Measurements from ENCODE around the gene IMMP2L. TPM values are rescaled to one million over a fixed set of nuclear protein-coding genes. Genes with fewer than 3 reads are reported as not detected.
"Not testable (repeated sequence)": the region's sequence is repeated elsewhere in the genome, so short reads cannot be mapped to it uniquely, and the experiment has no call there.

The IMMP2L gene
- total RNA-seq, 4 donors from 2014 or later = 12.4 to 31.7 (median 22.8) TPM

DNA sequence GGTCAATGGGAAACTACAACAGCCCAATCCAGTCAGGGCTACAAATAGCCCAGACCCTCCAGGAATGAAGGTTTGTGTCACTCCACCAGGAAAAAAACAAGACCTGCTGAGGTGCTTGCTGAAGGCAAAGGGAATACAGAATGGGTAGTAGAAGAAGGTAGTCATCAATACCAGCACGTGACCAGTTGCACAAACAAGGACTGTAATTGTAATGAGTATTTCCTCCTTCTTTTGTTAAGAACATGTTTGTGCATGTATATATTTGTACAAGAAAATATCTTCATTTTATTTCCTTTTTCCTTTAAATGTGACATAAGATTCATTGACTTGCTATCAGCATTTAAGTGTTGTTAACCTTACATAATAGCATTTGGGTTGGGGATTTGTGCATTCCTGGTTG is 229.3 kb downstream of the IMMP2L start:
- ATAC-seq (ENCODE audit: low FRiP score) = no peak
- TF ChIP-seq, protein P1, sequence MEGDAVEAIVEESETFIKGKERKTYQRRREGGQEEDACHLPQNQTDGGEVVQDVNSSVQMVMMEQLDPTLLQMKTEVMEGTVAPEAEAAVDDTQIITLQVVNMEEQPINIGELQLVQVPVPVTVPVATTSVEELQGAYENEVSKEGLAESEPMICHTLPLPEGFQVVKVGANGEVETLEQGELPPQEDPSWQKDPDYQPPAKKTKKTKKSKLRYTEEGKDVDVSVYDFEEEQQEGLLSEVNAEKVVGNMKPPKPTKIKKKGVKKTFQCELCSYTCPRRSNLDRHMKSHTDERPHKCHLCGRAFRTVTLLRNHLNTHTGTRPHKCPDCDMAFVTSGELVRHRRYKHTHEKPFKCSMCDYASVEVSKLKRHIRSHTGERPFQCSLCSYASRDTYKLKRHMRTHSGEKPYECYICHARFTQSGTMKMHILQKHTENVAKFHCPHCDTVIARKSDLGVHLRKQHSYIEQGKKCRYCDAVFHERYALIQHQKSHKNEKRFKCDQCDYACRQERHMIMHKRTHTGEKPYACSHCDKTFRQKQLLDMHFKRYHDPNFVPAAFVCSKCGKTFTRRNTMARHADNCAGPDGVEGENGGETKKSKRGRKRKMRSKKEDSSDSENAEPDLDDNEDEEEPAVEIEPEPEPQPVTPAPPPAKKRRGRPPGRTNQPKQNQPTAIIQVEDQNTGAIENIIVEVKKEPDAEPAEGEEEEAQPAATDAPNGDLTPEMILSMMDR (IDR thresholded peaks at IDR 0.05) = no peak

DNA sequence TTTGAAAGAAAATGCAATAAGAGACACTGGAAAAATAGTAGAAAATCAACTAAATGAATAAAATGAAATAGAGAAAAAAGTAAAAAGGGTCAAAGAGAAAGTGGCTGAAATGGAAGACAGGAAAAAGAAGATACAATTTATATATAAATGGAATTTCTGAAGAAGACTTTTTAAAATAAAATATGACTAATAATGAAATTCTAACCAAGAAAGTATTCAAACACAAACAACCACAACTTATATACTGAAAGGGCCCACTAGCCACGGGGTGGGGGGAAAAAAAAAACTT is 232.1 kb downstream of the IMMP2L start:
- ATAC-seq (ENCODE audit: low FRiP score) = no peak
- DNase-seq (ENCODE audit: low spot score) = no peak
- TF ChIP-seq, protein P1 (IDR thresholded peaks at IDR 0.05) = no peak

More for the DNA sequence above, 229.3 kb downstream of the IMMP2L start:
- DNase-seq (ENCODE audit: low spot score) = no peak

DNA sequence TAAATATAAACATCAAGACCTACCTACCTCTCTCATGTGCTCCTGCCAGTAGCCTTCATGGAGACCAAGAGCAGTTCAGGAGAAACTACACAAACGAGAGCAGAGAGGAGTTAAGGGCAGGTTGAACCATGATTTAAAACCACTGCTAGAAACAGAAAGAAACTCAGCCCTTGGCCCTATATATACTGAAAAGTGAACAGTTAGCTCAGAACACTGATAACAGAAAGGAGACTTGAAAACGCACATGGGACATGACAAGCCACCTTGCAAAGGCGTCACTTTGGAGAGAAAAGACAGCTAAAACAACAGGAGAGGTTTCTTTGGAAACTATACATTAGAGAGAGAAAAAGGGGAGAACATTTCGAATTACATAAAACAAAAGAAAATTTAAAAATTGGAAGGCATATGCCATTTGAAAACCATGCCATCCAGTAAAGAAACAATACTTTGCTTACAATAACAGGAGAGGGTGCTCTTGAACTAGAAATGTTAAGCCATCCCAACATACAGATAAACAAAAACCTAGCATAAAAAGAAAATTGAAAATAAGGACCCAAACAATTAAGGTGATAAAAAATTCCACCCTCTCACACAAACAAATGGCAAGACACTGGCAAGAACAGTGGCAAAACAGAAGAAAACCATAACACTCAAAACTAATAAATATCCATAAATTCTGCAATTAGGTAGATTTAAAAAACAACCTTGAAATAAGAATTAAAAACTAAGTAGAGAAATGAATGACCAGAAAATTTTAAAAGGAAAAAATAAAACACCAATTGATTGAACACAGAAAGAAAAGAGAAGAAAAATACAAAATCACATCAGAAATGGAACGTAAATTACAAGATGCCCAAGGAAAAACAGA is 232.7 kb downstream of the IMMP2L start:
- DNase-seq (ENCODE audit: low spot score) = no peak
- no peak for ATAC-seq (ENCODE audit: low FRiP score)
- TF ChIP-seq, protein P1 (IDR thresholded peaks at IDR 0.05) = no peak

DNA sequence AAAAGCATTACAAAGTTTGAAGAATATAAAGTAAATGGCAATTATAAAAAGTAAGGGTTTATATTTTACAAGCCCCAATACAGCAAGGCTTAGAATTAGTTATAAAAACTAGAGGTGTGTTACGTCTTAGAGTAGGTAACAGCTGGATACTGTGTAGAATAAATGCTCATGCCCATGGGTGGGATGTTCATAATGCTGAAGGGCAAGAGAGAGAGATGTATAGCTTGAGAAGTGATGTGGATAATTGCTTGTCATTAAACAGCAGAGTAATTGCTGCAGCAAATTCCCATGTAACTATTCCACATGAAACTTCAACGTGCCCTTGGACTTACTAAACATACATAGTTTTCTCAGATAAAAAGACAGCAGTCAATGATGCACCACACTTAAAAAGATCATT is 233.8 kb downstream of the IMMP2L start:
- no peak for ATAC-seq (ENCODE audit: low FRiP score)
- no peak for DNase-seq (ENCODE audit: low spot score)
- TF ChIP-seq, protein P1 (IDR thresholded peaks at IDR 0.05) = no peak

DNA sequence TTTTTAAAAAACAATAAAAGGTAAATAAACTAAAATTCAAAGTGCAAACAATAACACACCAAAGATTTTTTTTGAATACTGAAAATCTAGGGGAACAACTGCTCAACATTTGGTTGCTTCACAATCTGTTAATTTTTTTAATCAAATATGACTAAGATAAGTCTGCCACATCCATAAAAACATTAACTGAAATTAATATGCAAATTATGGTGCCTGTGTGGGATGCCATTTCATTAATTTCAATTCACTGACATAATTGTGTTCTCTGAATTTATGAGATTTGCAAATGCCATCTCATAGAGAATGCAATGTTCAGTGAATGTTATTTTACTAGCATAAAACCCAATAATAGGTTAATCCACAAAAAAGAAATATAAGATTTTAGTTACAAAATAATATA is 237.5 kb downstream of the IMMP2L start:
- DNase-seq (ENCODE audit: low spot score) = no peak
- TF ChIP-seq, protein P1 (IDR thresholded peaks at IDR 0.05) = no peak

DNA sequence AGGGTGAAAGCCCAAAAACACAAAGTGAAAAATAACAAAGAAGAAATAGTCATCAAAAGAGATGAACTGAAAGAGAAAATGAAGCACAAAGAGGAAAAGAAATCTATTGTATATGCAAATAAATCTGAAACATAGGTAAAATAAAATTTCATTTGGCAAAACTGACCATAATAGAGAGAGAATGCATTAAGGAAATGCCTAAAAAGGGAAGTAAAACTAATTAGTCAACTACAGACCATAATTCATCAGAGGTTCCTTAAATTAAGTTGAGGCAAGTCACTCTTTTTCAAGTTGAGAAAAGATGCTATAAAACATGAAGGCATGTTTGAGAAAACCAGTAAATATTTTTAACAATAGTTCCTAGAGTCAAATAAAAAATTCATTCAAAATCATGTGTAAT is 238.1 kb downstream of the IMMP2L start:
- TF ChIP-seq, protein P1 (IDR thresholded peaks at IDR 0.05) = no peak
- ATAC-seq (ENCODE audit: low FRiP score) = no peak
- no peak for DNase-seq (ENCODE audit: low spot score)

More for the DNA sequence above, 237.5 kb downstream of the IMMP2L start:
- ATAC-seq (ENCODE audit: low FRiP score) = no peak

DNA sequence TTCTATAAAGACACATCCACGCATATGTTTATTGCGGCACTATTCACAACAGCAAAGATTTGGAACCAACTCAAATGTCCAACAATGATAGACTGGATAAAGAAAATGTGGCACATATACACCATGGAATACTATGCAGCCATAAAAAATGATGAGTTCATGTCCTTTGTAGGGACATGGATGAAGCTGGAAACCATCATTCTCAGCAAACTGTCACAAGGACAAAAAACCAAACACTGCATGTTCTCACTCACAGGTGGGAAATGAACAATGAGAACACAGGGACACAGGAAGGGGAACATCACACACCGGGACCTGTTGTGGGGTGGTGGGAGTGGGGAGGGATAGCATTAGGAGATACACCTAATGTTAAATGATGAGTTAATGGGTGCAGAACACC is 238.6 kb downstream of the IMMP2L start:
- not testable (repeated sequence) for ATAC-seq (ENCODE audit: low FRiP score); DNase-seq (ENCODE audit: low spot score)
